ENCODE measurements around the gene CNPY2. TPM values are rescaled to one million over a fixed set of nuclear protein-coding genes. Genes with fewer than 3 reads are reported as not detected.
"Not testable (repeated sequence)": the region's sequence is repeated elsewhere in the genome, so short reads cannot be mapped to it uniquely, and the experiment has no call there.

The CNPY2 gene
- total and polyA plus RNA-seq, 2 donors (not counting 3 experiments of a cell fraction or from before 2014, with no cell fraction given), result 183 to 256 TPM

GRCh38 chr12:56262955-56263354, 52.8 kb downstream of the CNPY2 start:
- DNase-seq (ENCODE audit: low read depth, low spot score); H4K20me1 ChIP-seq (replicated peaks; ENCODE audit: control insufficient read depth, extremely low read depth, insufficient read depth, low read length); H3K4me3 ChIP-seq (replicated peaks in 1 of 3; ENCODE audit: insufficient read depth in 1 of 3, low read depth in 1 of 3, low read length in 3 of 3); H3K27me3 ChIP-seq (ENCODE audit: control insufficient read depth in 2 of 2, insufficient read depth in 2 of 2, low read length in 2 of 2); dilution Hi-C loops (cut with MboI; ENCODE audit: extremely low pct_ligation_motif_present, low sequenced_read_pairs); FAIRE-seq; H3K36me3 ChIP-seq (ENCODE audit: control insufficient read depth in 2 of 2, extremely low read depth in 1 of 2, insufficient read depth in 2 of 2, low read length in 2 of 2); H3K4me1 ChIP-seq (ENCODE audit: control insufficient read depth, extremely low read depth, insufficient read depth, low read length); H3K9ac ChIP-seq (replicated peaks; ENCODE audit: extremely low read depth, insufficient read depth, low read length); intact Hi-C loops (cut with micrococcal nuclease); BruUV-seq (replicated peaks); H3K27ac ChIP-seq (ENCODE audit: insufficient read depth, low read depth, low read length); H3K9me1 ChIP-seq (replicated peaks; ENCODE audit: control insufficient read depth, extremely low read depth, insufficient read depth, low read length); H2AFZ ChIP-seq (ENCODE audit: low read depth, low read length); POLR2A ChIA-PET; H3K79me2 ChIP-seq (ENCODE audit: control insufficient read depth, insufficient read depth, low read length); H3K9me3 ChIP-seq (replicated peaks; ENCODE audit: control insufficient read depth, insufficient read depth, low read length); H3K4me2 ChIP-seq (ENCODE audit: insufficient read depth, low read length): not testable (repeated sequence)
- CTCF ChIA-PET, result interaction anchor here (0.6 to 0.8 kb wide), 2 partner anchors 74 to 138 kb away, joined by 3 read pairs; partner anchors contain the start of gene SMARCC2

- Histone ChIP-seq H4K20me1 (replicated peaks; ENCODE audit: control insufficient read depth, extremely low read depth, insufficient read depth, low read length) (no peaks in the 10 kb centered on the region), H3K4me1 (ENCODE audit: control insufficient read depth, extremely low read depth, insufficient read depth, low read length) (peaks cover 17% of the 10 kb centered on the region), H3K9ac (replicated peaks; ENCODE audit: extremely low read depth, insufficient read depth, low read length) (no peak overlapping the region), H3K27ac (ENCODE audit: insufficient read depth, low read depth, low read length) (no peak overlapping the region), H3K4me2 (ENCODE audit: insufficient read depth, low read length) (no peak overlapping the region), H3K4me3 (replicated peaks in 1 of 3; ENCODE audit: insufficient read depth in 1 of 3, low read depth in 1 of 3, low read length in 3 of 3) (no peak overlapping the region), H3K9me3 (replicated peaks; ENCODE audit: control insufficient read depth, insufficient read depth, low read length) (no peaks in the 10 kb centered on the region), H2AFZ (ENCODE audit: low read depth, low read length) (no peak overlapping the region), H3K9me1 (replicated peaks; ENCODE audit: control insufficient read depth, extremely low read depth, insufficient read depth, low read length) (no peaks in the 10 kb centered on the region), H3K27me3 (ENCODE audit: control insufficient read depth in 2 of 2, insufficient read depth in 2 of 2, low read length in 2 of 2) (no peaks in the 10 kb centered on the region), H3K36me3 (ENCODE audit: control insufficient read depth in 2 of 2, extremely low read depth in 1 of 2, insufficient read depth in 2 of 2, low read length in 2 of 2) (no peaks in the 10 kb centered on the region), H3K79me2 (ENCODE audit: control insufficient read depth, insufficient read depth, low read length) (peaks cover 14% of the 10 kb centered on the region)
- ChIA-PET POLR2A (no interaction called here), CTCF (no interaction called here)
- intact Hi-C loops (cut with micrococcal nuclease) (no loop called here), dilution Hi-C loops (cut with MboI; ENCODE audit: extremely low pct_ligation_motif_present, low sequenced_read_pairs) (no loop called here)
- FAIRE-seq (no peak), DNase-seq (ENCODE audit: low read depth, low spot score) (no peak)
- no TSS peak for BruUV-seq (replicated peaks)
- TF ChIP-seq MYC (IDR thresholded peaks at IDR 0.05; ENCODE audit: low read depth, low read length) (no peak), EZH2 (IDR thresholded peaks at IDR 0.05; ENCODE audit: borderline replicate concordance, low read depth, low read length, severe bottlenecking) (no peak), CTCF (IDR thresholded peaks at IDR 0.05; ENCODE audit: extremely low read depth in 1 of 2, insufficient read depth in 1 of 2, low read depth in 1 of 2, low read length in 2 of 2) (no peak), JUN (IDR thresholded peaks at IDR 0.05; ENCODE audit: borderline replicate concordance, insufficient read depth, insufficient read length, low read depth) (no peak), GATA2 (IDR thresholded peaks at IDR 0.05; ENCODE audit: insufficient read depth, insufficient read length, low read depth, low read length) (no peak), POLR2A (IDR thresholded peaks at IDR 0.05; ENCODE audit: low read depth, low read length) (no peak), FOS (IDR thresholded peaks at IDR 0.05; ENCODE audit: borderline replicate concordance, insufficient read depth, low read length) (no peak), MAX (IDR thresholded peaks at IDR 0.05; ENCODE audit: insufficient read depth, insufficient read length) (no peak)
Observed at GRCh38 chr12:56261503-56262232, 54.1 kb downstream of the CNPY2 start.
